ENCODE results near the gene SEC63. TPM values are rescaled to one million over a fixed set of nuclear protein-coding genes. Genes with fewer than 3 reads are reported as not detected.

SEC63 gene
- polyA plus RNA-seq, 1 of the 3 experiments (the other 2 are of a cell fraction) = 13.2 TPM

GRCh38 chr6:107985701-107986100, 27.7 kb upstream of the SEC63 start:
- ChIA-PET CTCF (interaction anchor here (10.3 kb wide), 1 partner anchor 63 kb away, joined by 111 read pairs; no protein-coding TSS in a partner anchor), POLR2A (no interaction called here)
- Histone ChIP-seq H3K4me3 (ENCODE audit: low read depth in 2 of 2, low read length in 1 of 2) (no peak overlapping the region), H3K27ac (ENCODE audit: low read depth in 2 of 2, low read length in 1 of 2) (no peak overlapping the region), H3K4me1 (ENCODE audit: control insufficient read depth in 1 of 2, insufficient read depth in 2 of 2, low read depth in 1 of 2, low read length in 1 of 2) (peaks cover 0 to 9% of the 10 kb centered on the region in 2 experiments; a peak in 1 of 4 replicates), H3K9me2 (no peaks in the 10 kb centered on the region), H3F3A (replicated peaks; ENCODE audit: insufficient read depth) (no peaks in the 10 kb centered on the region), H3K27me3 (ENCODE audit: insufficient read depth) (no peaks in the 10 kb centered on the region), H3K9ac (no peak overlapping the region), H4K20me1 (ENCODE audit: insufficient read depth) (no peaks in the 10 kb centered on the region), H3K36me3 (replicated peaks in 1 of 2; ENCODE audit: control insufficient read depth in 1 of 2, insufficient read depth in 2 of 2, low read length in 1 of 2) (no peaks in the 10 kb centered on the region), H3K79me2 (ENCODE audit: insufficient read depth) (no peaks in the 10 kb centered on the region), H2AFZ (ENCODE audit: low read depth) (no peak overlapping the region), H3K4me2 (no peak overlapping the region), H3K9me3 (no peaks in the 10 kb centered on the region)
- WGBS (ENCODE audit: low lambda C conversion rate) = 81% methylated on average over 14 of the region's 14 CpGs
- TF ChIP-seq MXI1 (IDR thresholded peaks at IDR 0.05; ENCODE audit: low read depth, low read length) = no peak
- no peak for TF ChIP-seq MEF2A (IDR thresholded peaks at IDR 0.05; ENCODE audit: borderline replicate concordance, low read depth)
- TF ChIP-seq RFX5 (IDR thresholded peaks at IDR 0.05; ENCODE audit: low read length) = no peak
- TF ChIP-seq JUND (IDR thresholded peaks at IDR 0.05) = no peak
- TF ChIP-seq ZBTB33 (IDR thresholded peaks at IDR 0.05; ENCODE audit: borderline replicate concordance, low read depth) = no peak
- no peak for TF ChIP-seq SMC3 (IDR thresholded peaks at IDR 0.05; ENCODE audit: low read depth, low read length)
- TF ChIP-seq RCOR1 (IDR thresholded peaks at IDR 0.05; ENCODE audit: low read length) = no peak
- no peak for TF ChIP-seq TEAD4 (IDR thresholded peaks at IDR 0.05; ENCODE audit: borderline replicate concordance, insufficient read depth)
- TF ChIP-seq USF2 (IDR thresholded peaks at IDR 0.05; ENCODE audit: borderline replicate concordance, low read depth, low read length) = no peak
- TF ChIP-seq USF1 (IDR thresholded peaks at IDR 0.05; ENCODE audit: borderline replicate concordance, low read depth) = no peak
- no peak for TF ChIP-seq TAF1 (IDR thresholded peaks at IDR 0.05; ENCODE audit: borderline replicate concordance, low read depth, low read length)
- no peak for TF ChIP-seq FOXM1 (IDR thresholded peaks at IDR 0.05; ENCODE audit: low read depth)
- TF ChIP-seq REST (IDR thresholded peaks at IDR 0.05; ENCODE audit: low read depth, low read length) = no peak
- no peak for TF ChIP-seq EZH2phosphoT487 (IDR thresholded peaks at IDR 0.05; ENCODE audit: borderline replicate concordance, low read depth)
- TF ChIP-seq GATA2 (CRISPR knock-in tag; IDR thresholded peaks at IDR 0.05) = no peak
- TF ChIP-seq NFIC (IDR thresholded peaks at IDR 0.05; ENCODE audit: borderline replicate concordance) = no peak
- TF ChIP-seq GABPA (IDR thresholded peaks at IDR 0.05; ENCODE audit: low read depth) = no peak
- TF ChIP-seq POLR2AphosphoS5 (IDR thresholded peaks at IDR 0.05; ENCODE audit: low read depth, low read length) = no peak
- DNase-seq = no peak

Data from SK-N-SH (cell line).